Ishikawa (cell line): ENCODE data around the gene USP40.

Experiments
- CEBPB ChIP-seq: IDR thresholded peaks from 2 replicates; pipeline ENCODE4 v1.6.1; 2012
- CREB1 ChIP-seq: IDR thresholded peaks from 2 replicates; pipeline ENCODE4 v1.6.1; 2012; ENCODE audit warnings: low read depth
- EGR1 ChIP-seq: IDR thresholded peaks from 2 replicates; pipeline ENCODE4 v1.6.1; 2012
- EP300 ChIP-seq: IDR thresholded peaks from 2 replicates; pipeline ENCODE4 v1.6.1; 2012; ENCODE audit warnings: borderline replicate concordance
- FOXM1 ChIP-seq: IDR thresholded peaks from 2 replicates; pipeline ENCODE4 v1.6.1; 2012; ENCODE audit warnings: low read depth, borderline replicate concordance
- MAX ChIP-seq: IDR thresholded peaks from 2 replicates; pipeline ENCODE4 v1.6.1; 2012
- NFIC ChIP-seq: IDR thresholded peaks from 2 replicates; pipeline ENCODE4 v1.6.1; 2012
- RAD21 ChIP-seq: IDR thresholded peaks from 2 replicates; pipeline ENCODE4 v1.6.1; 2012; ENCODE audit warnings: low read depth
- REST ChIP-seq: IDR thresholded peaks from 2 replicates; pipeline ENCODE4 v1.6.1; 2012; ENCODE audit warnings: low read depth, mild to moderate bottlenecking
- TAF1 ChIP-seq: IDR thresholded peaks from 2 replicates; pipeline ENCODE4 v1.6.1; 2012; ENCODE audit warnings: low read depth, mild to moderate bottlenecking
- TCF12 ChIP-seq: IDR thresholded peaks from 2 replicates; pipeline ENCODE4 v1.6.1; 2012; ENCODE audit warnings: low read depth
- TEAD4 ChIP-seq: IDR thresholded peaks from 2 replicates; pipeline ENCODE4 v1.6.1; 2012
- USF1 ChIP-seq: IDR thresholded peaks from 2 replicates; pipeline ENCODE4 v1.6.1; 2012
- YY1 ChIP-seq: IDR thresholded peaks from 2 replicates; pipeline ENCODE4 v1.6.1; 2012; ENCODE audit warnings: low read depth
- ZBTB7A ChIP-seq: IDR thresholded peaks from 2 replicates; pipeline ENCODE4 v1.6.1; 2012; ENCODE audit warnings: low read depth

USP40 gene

GRCh38 chr2:233571462-233571861 lies 4.9 kb upstream of the USP40 start:
- no peak for TF ChIP-seq TCF12
- TF ChIP-seq NFIC, result no peak
- no peak for TF ChIP-seq CEBPB
- TF ChIP-seq RAD21, result no peak
- no peak for TF ChIP-seq YY1
- no peak for TF ChIP-seq REST
- no peak for TF ChIP-seq FOXM1

- TF ChIP-seq TEAD4 (no peak), REST (no peak), YY1 (no peak), FOXM1 (no peak), TAF1 (no peak), USF1 (no peak), NFIC (no peak), CREB1 (no peak), ZBTB7A (no peak), RAD21 (no peak)
Measured at GRCh38 chr2:233571001-233571400, 4.4 kb upstream of the USP40 start.

GRCh38 chr2:233565685-233566140 lies 869 bp downstream of the USP40 start:
- TF ChIP-seq NFIC, result no peak
- TF ChIP-seq EP300, result no peak
- TF ChIP-seq ZBTB7A, result no peak
- no peak for TF ChIP-seq CEBPB
- TF ChIP-seq FOXM1, result no peak
- no peak for TF ChIP-seq EGR1
- no peak for TF ChIP-seq TAF1
- no peak for TF ChIP-seq MAX
- no peak for TF ChIP-seq TEAD4
- TF ChIP-seq TCF12, result no peak
- no peak for TF ChIP-seq YY1

- TF ChIP-seq CREB1 (no peak), EGR1 (no peak), CEBPB (no peak), YY1 (no peak), RAD21 (no peak), TEAD4 (no peak), ZBTB7A (no peak), NFIC (no peak), TCF12 (no peak), MAX (no peak), USF1 (no peak), EP300 (no peak), TAF1 (no peak), FOXM1 (no peak), REST (no peak)
Measured at GRCh38 chr2:233563663-233564430, 2.7 kb downstream of the USP40 start.
